HepG2 (cell line): ENCODE measurements around the gene ZNF282. TPM values are rescaled to one million over a fixed set of nuclear protein-coding genes. Genes with fewer than 3 reads are reported as not detected.

ENCODE experiments used
- AHR ChIP-seq: IDR thresholded peaks from 2 replicates; pipeline ENCODE4 v1.6.1; 2018; ENCODE audit warnings: missing genetic modification reagents, missing compliant biosample characterization
- ELF1 ChIP-seq: sonication (generic); formaldehyde crosslinking; IDR thresholded peaks from 2 replicates; pipeline ENCODE4 v1.4.0; 2020; ENCODE audit warnings: missing genetic modification reagents
- FOXC1 ChIP-seq: sonication (generic); formaldehyde crosslinking; IDR thresholded peaks from 2 replicates; pipeline ENCODE4 v1.8.0; 2022; ENCODE audit warnings: mild to moderate bottlenecking, missing genetic modification reagents, borderline replicate concordance
- GATA4 ChIP-seq: sonication (generic); IDR thresholded peaks from 2 replicates; pipeline ENCODE4 v1.6.1; 2016; ENCODE audit warnings: antibody characterized with exemption, low read depth, borderline replicate concordance
- PPARG ChIP-seq: conservative IDR thresholded peaks from 2 replicates; pipeline ENCODE4 v1.6.1; 2016; ENCODE audit warnings: missing biosample characterization, missing genetic modification reagents
- RAD21 ChIP-seq: fragments of 450-650 bp; formaldehyde crosslinking; IDR thresholded peaks from 2 replicates; pipeline ENCODE4 v1.5.0; 2020; ENCODE audit warnings: mild to moderate bottlenecking
- SMAD9 ChIP-seq: sonication (generic); formaldehyde crosslinking; IDR thresholded peaks from 2 replicates; pipeline ENCODE4 v1.5.1; 2020; ENCODE audit warnings: mild to moderate bottlenecking, missing genetic modification reagents
- polyA plus RNA-seq, 8 experiments: library from polyadenylated mRNA; depleted of rRNA in 3 of 8; stranded (reverse) in 7 of 8; unstranded in 1 of 8; fragments of >200 nt; fragmentation: Illumina TruSeq in 4 of 8; extraction: Trizol in 4 of 8; gene quantifications; 2 replicates each; pipeline versions ENCODE4 v1.2.1 to v1.2.3, GENCODE V29; 2011 to 2016; ENCODE audit warnings: low read depth in 4 of 8, missing spikeins in 1 of 8, mixed read lengths in 1 of 8; ENCODE audit not compliant: insufficient read depth in 1 of 8
- total RNA-seq, 5 experiments: library from RNA; depleted of rRNA; stranded (reverse); fragments of >200 nt; fragmentation: Illumina TruSeq; extraction: Trizol; gene quantifications; 2 replicates each; pipeline ENCODE4 v1.2.3, GENCODE V29; 2016; ENCODE audit warnings: low read depth in 1 of 5
- TF ChIP-seq, protein P1 (sequence below), 2 experiments: fragments of 450-650 bp in 1 of 2; sonication (generic) in 1 of 2; formaldehyde crosslinking in 1 of 2; IDR thresholded peaks; 2 replicates each; pipeline versions ENCODE4 v1.6.1 to v1.8.0; 2016 to 2022; ENCODE audit warnings: antibody characterized with exemption in 1 of 2, mild to moderate bottlenecking in 1 of 2, missing genetic modification reagents in 1 of 2
- TF ChIP-seq, protein P2 (sequence below): sonication (generic); formaldehyde crosslinking; IDR thresholded peaks from 2 replicates; pipeline ENCODE4 v1.4.0; 2020; ENCODE audit warnings: mild to moderate bottlenecking, missing genetic modification reagents
- TF ChIP-seq, protein P3 (sequence below): sonication (generic); formaldehyde crosslinking; IDR thresholded peaks from 2 replicates; pipeline ENCODE4 v1.4.0; 2020; ENCODE audit warnings: missing genetic modification reagents, borderline replicate concordance

Gene ZNF282
- total and polyA plus RNA-seq, 2 of the 13 experiments (the other 11 are each of a cell fraction or from before 2014, with no cell fraction given), result 9.1 to 20.9 TPM

DNA sequence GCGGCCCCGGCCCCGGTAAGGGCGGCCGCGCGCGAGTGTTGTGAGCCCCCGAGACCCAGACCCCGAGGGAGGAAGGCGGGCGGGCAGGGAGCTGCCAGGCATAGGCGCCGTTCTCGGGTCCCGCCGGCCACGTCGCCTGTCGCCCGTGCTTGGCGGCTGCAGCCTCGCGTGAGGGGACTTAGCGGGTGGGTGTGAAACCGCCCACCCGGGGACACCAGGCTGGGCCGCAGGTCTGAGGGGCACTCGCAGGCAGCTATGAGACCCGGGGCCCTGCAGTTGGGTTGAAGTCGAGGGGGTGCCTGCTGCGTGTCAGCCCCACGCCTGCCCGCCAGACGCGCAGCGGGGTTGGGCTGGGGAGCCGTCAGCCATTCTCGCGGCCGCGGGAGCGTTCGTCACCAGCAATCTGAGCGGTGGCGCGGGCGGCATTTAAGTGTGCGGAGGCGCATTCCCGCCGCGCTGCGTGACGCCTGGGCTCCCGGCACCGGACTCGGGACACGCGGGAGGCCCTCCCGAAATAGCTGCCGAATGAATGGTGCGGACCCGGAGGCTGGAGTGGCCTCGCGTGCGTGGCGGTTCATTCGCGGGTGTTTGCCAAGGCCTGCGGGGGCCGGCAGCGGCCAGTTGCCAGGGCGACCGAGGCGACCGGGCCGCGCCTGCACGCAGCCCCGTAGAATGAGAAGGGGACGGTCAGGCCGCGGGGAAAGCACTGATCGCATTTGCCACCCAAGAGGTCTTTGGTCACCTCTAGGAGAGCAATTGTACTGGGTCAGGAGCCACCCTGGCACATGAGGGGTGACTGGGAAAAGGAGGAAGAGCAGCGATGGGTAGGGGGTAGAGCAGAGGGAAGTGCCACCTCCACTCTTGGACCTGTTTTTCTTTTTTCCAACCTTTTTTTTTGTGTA, 47.3 kb upstream of the ZNF282 start (continued):
- TF ChIP-seq, protein P1, sequence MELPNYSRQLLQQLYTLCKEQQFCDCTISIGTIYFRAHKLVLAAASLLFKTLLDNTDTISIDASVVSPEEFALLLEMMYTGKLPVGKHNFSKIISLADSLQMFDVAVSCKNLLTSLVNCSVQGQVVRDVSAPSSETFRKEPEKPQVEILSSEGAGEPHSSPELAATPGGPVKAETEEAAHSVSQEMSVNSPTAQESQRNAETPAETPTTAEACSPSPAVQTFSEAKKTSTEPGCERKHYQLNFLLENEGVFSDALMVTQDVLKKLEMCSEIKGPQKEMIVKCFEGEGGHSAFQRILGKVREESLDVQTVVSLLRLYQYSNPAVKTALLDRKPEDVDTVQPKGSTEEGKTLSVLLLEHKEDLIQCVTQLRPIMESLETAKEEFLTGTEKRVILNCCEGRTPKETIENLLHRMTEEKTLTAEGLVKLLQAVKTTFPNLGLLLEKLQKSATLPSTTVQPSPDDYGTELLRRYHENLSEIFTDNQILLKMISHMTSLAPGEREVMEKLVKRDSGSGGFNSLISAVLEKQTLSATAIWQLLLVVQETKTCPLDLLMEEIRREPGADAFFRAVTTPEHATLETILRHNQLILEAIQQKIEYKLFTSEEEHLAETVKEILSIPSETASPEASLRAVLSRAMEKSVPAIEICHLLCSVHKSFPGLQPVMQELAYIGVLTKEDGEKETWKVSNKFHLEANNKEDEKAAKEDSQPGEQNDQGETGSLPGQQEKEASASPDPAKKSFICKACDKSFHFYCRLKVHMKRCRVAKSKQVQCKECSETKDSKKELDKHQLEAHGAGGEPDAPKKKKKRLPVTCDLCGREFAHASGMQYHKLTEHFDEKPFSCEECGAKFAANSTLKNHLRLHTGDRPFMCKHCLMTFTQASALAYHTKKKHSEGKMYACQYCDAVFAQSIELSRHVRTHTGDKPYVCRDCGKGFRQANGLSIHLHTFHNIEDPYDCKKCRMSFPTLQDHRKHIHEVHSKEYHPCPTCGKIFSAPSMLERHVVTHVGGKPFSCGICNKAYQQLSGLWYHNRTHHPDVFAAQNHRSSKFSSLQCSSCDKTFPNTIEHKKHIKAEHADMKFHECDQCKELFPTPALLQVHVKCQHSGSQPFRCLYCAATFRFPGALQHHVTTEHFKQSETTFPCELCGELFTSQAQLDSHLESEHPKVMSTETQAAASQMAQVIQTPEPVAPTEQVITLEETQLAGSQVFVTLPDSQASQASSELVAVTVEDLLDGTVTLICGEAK (IDR thresholded peaks at IDR 0.05), result no peak
- TF ChIP-seq, protein P1 (CRISPR knock-in tag; IDR thresholded peaks at IDR 0.05), result peak; percentile 66; the same call in 1 of the 2 replicates
- TF ChIP-seq RAD21 (CRISPR knock-in tag) (no peak), FOXC1 (CRISPR knock-in tag) (0 out of 2 replicates have a peak, but pooled peaks have one; percentile 36), PPARG (CRISPR knock-in tag) (no peak), SMAD9 (CRISPR knock-in tag) (no peak), GATA4 (no peak), AHR (CRISPR knock-in tag) (0 out of 2 replicates have a peak, but pooled peaks have one; percentile 68), ELF1 (no peak)
- TF ChIP-seq, protein P2, sequence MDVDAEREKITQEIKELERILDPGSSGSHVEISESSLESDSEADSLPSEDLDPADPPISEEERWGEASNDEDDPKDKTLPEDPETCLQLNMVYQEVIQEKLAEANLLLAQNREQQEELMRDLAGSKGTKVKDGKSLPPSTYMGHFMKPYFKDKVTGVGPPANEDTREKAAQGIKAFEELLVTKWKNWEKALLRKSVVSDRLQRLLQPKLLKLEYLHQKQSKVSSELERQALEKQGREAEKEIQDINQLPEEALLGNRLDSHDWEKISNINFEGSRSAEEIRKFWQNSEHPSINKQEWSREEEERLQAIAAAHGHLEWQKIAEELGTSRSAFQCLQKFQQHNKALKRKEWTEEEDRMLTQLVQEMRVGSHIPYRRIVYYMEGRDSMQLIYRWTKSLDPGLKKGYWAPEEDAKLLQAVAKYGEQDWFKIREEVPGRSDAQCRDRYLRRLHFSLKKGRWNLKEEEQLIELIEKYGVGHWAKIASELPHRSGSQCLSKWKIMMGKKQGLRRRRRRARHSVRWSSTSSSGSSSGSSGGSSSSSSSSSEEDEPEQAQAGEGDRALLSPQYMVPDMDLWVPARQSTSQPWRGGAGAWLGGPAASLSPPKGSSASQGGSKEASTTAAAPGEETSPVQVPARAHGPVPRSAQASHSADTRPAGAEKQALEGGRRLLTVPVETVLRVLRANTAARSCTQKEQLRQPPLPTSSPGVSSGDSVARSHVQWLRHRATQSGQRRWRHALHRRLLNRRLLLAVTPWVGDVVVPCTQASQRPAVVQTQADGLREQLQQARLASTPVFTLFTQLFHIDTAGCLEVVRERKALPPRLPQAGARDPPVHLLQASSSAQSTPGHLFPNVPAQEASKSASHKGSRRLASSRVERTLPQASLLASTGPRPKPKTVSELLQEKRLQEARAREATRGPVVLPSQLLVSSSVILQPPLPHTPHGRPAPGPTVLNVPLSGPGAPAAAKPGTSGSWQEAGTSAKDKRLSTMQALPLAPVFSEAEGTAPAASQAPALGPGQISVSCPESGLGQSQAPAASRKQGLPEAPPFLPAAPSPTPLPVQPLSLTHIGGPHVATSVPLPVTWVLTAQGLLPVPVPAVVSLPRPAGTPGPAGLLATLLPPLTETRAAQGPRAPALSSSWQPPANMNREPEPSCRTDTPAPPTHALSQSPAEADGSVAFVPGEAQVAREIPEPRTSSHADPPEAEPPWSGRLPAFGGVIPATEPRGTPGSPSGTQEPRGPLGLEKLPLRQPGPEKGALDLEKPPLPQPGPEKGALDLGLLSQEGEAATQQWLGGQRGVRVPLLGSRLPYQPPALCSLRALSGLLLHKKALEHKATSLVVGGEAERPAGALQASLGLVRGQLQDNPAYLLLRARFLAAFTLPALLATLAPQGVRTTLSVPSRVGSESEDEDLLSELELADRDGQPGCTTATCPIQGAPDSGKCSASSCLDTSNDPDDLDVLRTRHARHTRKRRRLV (CRISPR knock-in tag), result no peak
- TF ChIP-seq, protein P3, sequence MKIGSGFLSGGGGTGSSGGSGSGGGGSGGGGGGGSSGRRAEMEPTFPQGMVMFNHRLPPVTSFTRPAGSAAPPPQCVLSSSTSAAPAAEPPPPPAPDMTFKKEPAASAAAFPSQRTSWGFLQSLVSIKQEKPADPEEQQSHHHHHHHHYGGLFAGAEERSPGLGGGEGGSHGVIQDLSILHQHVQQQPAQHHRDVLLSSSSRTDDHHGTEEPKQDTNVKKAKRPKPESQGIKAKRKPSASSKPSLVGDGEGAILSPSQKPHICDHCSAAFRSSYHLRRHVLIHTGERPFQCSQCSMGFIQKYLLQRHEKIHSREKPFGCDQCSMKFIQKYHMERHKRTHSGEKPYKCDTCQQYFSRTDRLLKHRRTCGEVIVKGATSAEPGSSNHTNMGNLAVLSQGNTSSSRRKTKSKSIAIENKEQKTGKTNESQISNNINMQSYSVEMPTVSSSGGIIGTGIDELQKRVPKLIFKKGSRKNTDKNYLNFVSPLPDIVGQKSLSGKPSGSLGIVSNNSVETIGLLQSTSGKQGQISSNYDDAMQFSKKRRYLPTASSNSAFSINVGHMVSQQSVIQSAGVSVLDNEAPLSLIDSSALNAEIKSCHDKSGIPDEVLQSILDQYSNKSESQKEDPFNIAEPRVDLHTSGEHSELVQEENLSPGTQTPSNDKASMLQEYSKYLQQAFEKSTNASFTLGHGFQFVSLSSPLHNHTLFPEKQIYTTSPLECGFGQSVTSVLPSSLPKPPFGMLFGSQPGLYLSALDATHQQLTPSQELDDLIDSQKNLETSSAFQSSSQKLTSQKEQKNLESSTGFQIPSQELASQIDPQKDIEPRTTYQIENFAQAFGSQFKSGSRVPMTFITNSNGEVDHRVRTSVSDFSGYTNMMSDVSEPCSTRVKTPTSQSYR (CRISPR knock-in tag), result no peak
